GM15510 (cell line): ENCODE results near the gene ANO4.

Source experiments
- POLR2A ChIP-seq: IDR thresholded peaks from 3 replicates; pipeline ENCODE4 v1.6.1; 2011; ENCODE audit warnings: borderline replicate concordance; ENCODE audit not compliant: insufficient read length; ENCODE audit errors: extremely low read depth

Gene ANO4

GRCh38 chr12:100896192-100896591, 101.6 kb downstream of the ANO4 start:
- no peak for TF ChIP-seq POLR2A

- TF ChIP-seq POLR2A, result no peak
Measured at GRCh38 chr12:100897240-100897639, 102.7 kb downstream of the ANO4 start.

GRCh38 chr12:100899301-100899700, 104.7 kb downstream of the ANO4 start:
- no peak for TF ChIP-seq POLR2A

GRCh38 chr12:100900808-100901207, 106.2 kb downstream of the ANO4 start:
- no peak for TF ChIP-seq POLR2A

GRCh38 chr12:100901266-100901665, 106.7 kb downstream of the ANO4 start:
- no peak for TF ChIP-seq POLR2A

- TF ChIP-seq POLR2A, result no peak
Measured at GRCh38 chr12:100904270-100904669, 109.7 kb downstream of the ANO4 start.

GRCh38 chr12:100908501-100908900, 113.9 kb downstream of the ANO4 start:
- no peak for TF ChIP-seq POLR2A

GRCh38 chr12:100913872-100914592, 119.5 kb downstream of the ANO4 start:
- TF ChIP-seq POLR2A, result no peak

- TF ChIP-seq POLR2A, result no peak
Measured at GRCh38 chr12:100919116-100919515, 124.5 kb downstream of the ANO4 start.

- no peak for TF ChIP-seq POLR2A
Measured at GRCh38 chr12:100920493-100920892, 125.9 kb downstream of the ANO4 start.

- TF ChIP-seq POLR2A, result no peak
Measured at GRCh38 chr12:100926669-100927248, 132.2 kb downstream of the ANO4 start.

- TF ChIP-seq POLR2A, result no peak
Measured at GRCh38 chr12:100927826-100928225, 133.2 kb downstream of the ANO4 start.

- TF ChIP-seq POLR2A, result no peak
Measured at GRCh38 chr12:100932571-100932970, 138.0 kb downstream of the ANO4 start.

GRCh38 chr12:100935929-100936328, 141.4 kb downstream of the ANO4 start:
- no peak for TF ChIP-seq POLR2A

GRCh38 chr12:100936661-100937060, 142.1 kb downstream of the ANO4 start:
- no peak for TF ChIP-seq POLR2A

GRCh38 chr12:100940503-100940902, 145.9 kb downstream of the ANO4 start:
- TF ChIP-seq POLR2A, result no peak
